Vagina (tissue), 2 donors: ENCODE results near the gene TMEM134. TPM values are rescaled to one million over a fixed set of nuclear protein-coding genes. Genes with fewer than 3 reads are reported as not detected.
A peak's percentile ranks its signal among the peaks of the same experiment; 100 is the strongest.
"Not testable (repeated sequence)": the region's sequence is repeated elsewhere in the genome, so short reads cannot be mapped to it uniquely, and the experiment has no call there.

Experiments
- DNase-seq, 2 donors: peaks; one replicate each; pipeline ENCODE4 v3.0.0-alpha.2; 2017; ENCODE audit errors: extremely low spot score in 2 of 2
- H3K27ac ChIP-seq: fragments of 200-600 bp; sonication (generic); one replicate; pipeline ENCODE4 v1.5.1; 2019
- H3K27me3 ChIP-seq: fragments of 200-600 bp; sonication (generic); one replicate; pipeline ENCODE4 v1.5.1; 2019
- H3K36me3 ChIP-seq, 2 donors: fragments of 200-600 bp; sonication (generic); one replicate each; pipeline ENCODE4 v1.5.1; 2017 to 2019
- H3K4me1 ChIP-seq: fragments of 200-600 bp; sonication (generic); one replicate; pipeline ENCODE4 v1.5.1; 2019
- H3K4me3 ChIP-seq, 2 donors: fragments of 200-600 bp; sonication (generic); 1 replicate in 1 of 2; 2 replicates in 1 of 2; pipeline ENCODE4 v1.5.1; 2016 to 2019
- H3K9me3 ChIP-seq: fragments of 200-600 bp; sonication (generic); one replicate; pipeline ENCODE4 v1.5.1; 2019
- CTCF ChIP-seq, 3 experiments: fragments of 450-650 bp in 2 of 3; fragments of 200-600 bp in 1 of 3; sonication (generic) in 1 of 3; IDR thresholded peaks; one replicate each; pipeline ENCODE4 v1.5.1; 2017 to 2019; ENCODE audit warnings: antibody characterized with exemption in 3 of 3, mild to moderate bottlenecking in 2 of 3, moderate library complexity in 2 of 3
- POLR2A ChIP-seq, 2 donors: fragments of 450-650 bp; IDR thresholded peaks; one replicate each; pipeline ENCODE4 v1.6.1; 2017; ENCODE audit warnings: antibody characterized with exemption in 2 of 2, mild to moderate bottlenecking in 2 of 2, moderate library complexity in 2 of 2
- POLR2AphosphoS5 ChIP-seq, 2 donors: sonication (generic); formaldehyde crosslinking; IDR thresholded peaks; one replicate each; pipeline ENCODE4 v1.9.0; 2017; ENCODE audit warnings: antibody characterized with exemption in 2 of 2, mild to moderate bottlenecking in 2 of 2, low read depth in 1 of 2; ENCODE audit not compliant: insufficient read depth in 1 of 2
- intact Hi-C: fragments of 100-400 bp; cut with DNase I; formaldehyde crosslinking; loops from one replicate; pipeline ENCODE4 v1.15.1; 2023
- total RNA-seq: library from RNA; depleted of rRNA; stranded (reverse); fragments of >200 nt; gene quantifications from one replicate; pipeline ENCODE4 v1.2.3, GENCODE V29; 2016

TMEM134 gene
- total RNA-seq, 1 donor from 2014 or later = 88.6 TPM

- Histone ChIP-seq H3K4me3 (peak overlapping the region; percentile 67 to 87), H3K27ac (no peak overlapping the region), H3K9me3 (no peaks in the 10 kb centered on the region), H3K36me3 (no peaks in the 10 kb centered on the region), H3K27me3 (no peaks in the 10 kb centered on the region), H3K4me1 (peaks cover 55% of the 10 kb centered on the region)
- no peak for TF ChIP-seq POLR2A (IDR thresholded peaks at IDR 0.05)
- TF ChIP-seq POLR2AphosphoS5 (IDR thresholded peaks at IDR 0.05; ENCODE audit: insufficient read depth in 1 of 2, low read depth in 1 of 2) = no peak
- TF ChIP-seq CTCF (IDR thresholded peaks at IDR 0.05) = no peak
- intact Hi-C loops = loop anchor here (5.0 to 10.0 kb wide), 2 partner anchors 45 to 62 kb away; partner anchors contain the start of genes PPP1CA and TBC1D10C
- DNase-seq = no peak
Observed at GRCh38 chr11:67466962-67467771, 1.9 kb downstream of the TMEM134 start.

DNA sequence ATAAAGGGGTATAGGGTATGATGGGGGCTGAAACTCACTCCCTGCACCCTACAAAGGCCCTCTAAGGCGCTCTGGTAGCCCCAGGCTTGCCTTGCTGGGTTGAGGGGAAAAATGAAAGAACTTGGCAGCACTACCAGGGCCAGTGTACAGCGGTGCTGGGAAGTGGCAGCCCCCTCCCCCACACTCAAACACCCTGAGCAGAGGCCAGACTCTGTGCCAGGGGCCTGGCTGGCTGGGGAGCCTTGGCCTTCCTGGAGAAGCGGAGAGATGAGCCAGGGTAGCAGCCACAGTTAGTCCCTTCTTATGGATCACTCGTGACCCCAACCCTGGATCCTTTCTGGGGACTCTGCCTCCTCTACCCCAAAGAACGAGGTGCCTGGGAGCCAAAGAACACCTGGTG is 2.7 kb downstream of the TMEM134 start:
- H3K9me3 ChIP-seq = no peaks in the 10 kb centered on the region
- no peak for DNase-seq
- H3K4me3 ChIP-seq = no peak overlapping the region
- intact Hi-C loops = loop anchor here (5.0 to 10.0 kb wide), 2 partner anchors 44 to 62 kb away; partner anchors contain the start of genes PPP1CA and TBC1D10C
- peaks cover 55% of the 10 kb centered on the region for H3K4me1 ChIP-seq
- H3K27ac ChIP-seq = peak overlapping the region; percentile 37
- H3K27me3 ChIP-seq = no peaks in the 10 kb centered on the region
- no peak for TF ChIP-seq POLR2AphosphoS5 (IDR thresholded peaks at IDR 0.05; ENCODE audit: insufficient read depth in 1 of 2, low read depth in 1 of 2)
- TF ChIP-seq POLR2A (IDR thresholded peaks at IDR 0.05) = no peak
- TF ChIP-seq CTCF (IDR thresholded peaks at IDR 0.05) = no peak
- no peaks in the 10 kb centered on the region for H3K36me3 ChIP-seq

DNA sequence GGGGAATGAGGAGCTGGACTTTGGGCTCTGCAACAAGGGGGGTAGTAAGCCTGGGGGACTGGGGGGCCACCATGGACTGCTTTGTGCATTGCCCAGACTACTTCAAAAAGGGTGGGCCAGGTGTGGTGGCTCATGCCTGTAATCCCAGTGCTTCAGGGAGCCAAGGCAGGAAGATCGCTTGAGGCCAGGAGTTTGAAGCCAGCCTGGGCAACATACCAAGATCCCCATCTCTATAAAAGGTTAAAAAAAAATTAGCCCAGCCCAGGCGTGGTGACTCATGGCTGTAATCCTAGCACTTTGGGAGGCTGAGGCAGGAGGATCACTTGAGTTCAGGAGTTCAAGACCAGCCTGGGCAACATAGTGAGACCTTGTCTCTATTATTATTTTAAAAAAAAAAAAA is 3.5 kb downstream of the TMEM134 start:
- not testable (repeated sequence) for H3K4me3 ChIP-seq
- intact Hi-C loops = loop anchor here (5.0 to 10.0 kb wide), 2 partner anchors 43 to 61 kb away; partner anchors contain the start of genes PPP1CA and TBC1D10C
- peaks cover 55% of the 10 kb centered on the region for H3K4me1 ChIP-seq

GRCh38 chr11:67465189-67465510 is 3.9 kb downstream of the TMEM134 start:
- H3K27me3 ChIP-seq = no peaks in the 10 kb centered on the region
- TF ChIP-seq POLR2AphosphoS5 (IDR thresholded peaks at IDR 0.05; ENCODE audit: insufficient read depth in 1 of 2, low read depth in 1 of 2) = no peak
- TF ChIP-seq CTCF (IDR thresholded peaks at IDR 0.05) = no peak
- no peaks in the 10 kb centered on the region for H3K9me3 ChIP-seq
- peaks cover 55% of the 10 kb centered on the region for H3K4me1 ChIP-seq
- intact Hi-C loops = loop anchor here (5.0 to 10.0 kb wide), 2 partner anchors 43 to 60 kb away; partner anchors contain the start of genes PPP1CA and TBC1D10C
- peak overlapping the region; percentile 48 to 49 for H3K4me3 ChIP-seq
- H3K27ac ChIP-seq = peak overlapping the region; percentile 87
- H3K36me3 ChIP-seq = no peaks in the 10 kb centered on the region
- DNase-seq = no peak

More for the DNA sequence above, 3.5 kb downstream of the TMEM134 start:
- H3K36me3 ChIP-seq, DNase-seq, H3K9me3 ChIP-seq, H3K27me3 ChIP-seq: not testable (repeated sequence)
- peak overlapping the region; percentile 87 for H3K27ac ChIP-seq

GRCh38 chr11:67464411-67465188 is 4.5 kb downstream of the TMEM134 start:
- TF ChIP-seq POLR2AphosphoS5 (IDR thresholded peaks at IDR 0.05; ENCODE audit: insufficient read depth in 1 of 2, low read depth in 1 of 2) (peak in 1 of 2 donors; percentile 62), CTCF (IDR thresholded peaks at IDR 0.05) (no peak)
- Histone ChIP-seq H3K27ac (peak overlapping the region; percentile 87), H3K27me3 (no peaks in the 10 kb centered on the region), H3K4me1 (peaks cover 52% of the 10 kb centered on the region), H3K4me3 (peak overlapping the region; percentile 48 to 49), H3K9me3 (no peaks in the 10 kb centered on the region), H3K36me3 (no peaks in the 10 kb centered on the region)
- intact Hi-C loops = loop anchor here (5.0 to 10.0 kb wide), 2 partner anchors 42 to 60 kb away; partner anchors contain the start of genes PPP1CA and TBC1D10C
- no peak for DNase-seq
